ENCODE data around the gene RHOB.

DNA sequence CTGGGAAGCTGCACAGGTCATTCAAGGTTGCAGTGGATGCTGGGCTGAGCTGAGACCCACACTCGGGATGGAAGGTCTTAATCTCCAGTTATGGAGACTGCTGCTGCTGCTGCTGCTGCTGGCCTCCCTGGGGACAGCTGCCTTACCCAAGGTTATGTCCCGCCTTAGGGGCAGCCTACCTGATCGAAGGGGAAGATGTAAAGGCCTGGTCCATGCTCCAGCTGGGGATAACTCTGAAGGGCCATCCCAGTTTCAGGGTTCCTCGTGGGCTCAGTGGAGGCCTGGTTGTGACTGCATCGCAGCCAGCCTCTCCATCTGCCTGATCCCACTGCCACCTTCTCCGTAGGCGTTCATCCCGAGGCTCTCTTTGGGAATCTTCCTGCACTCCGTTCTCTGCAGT, 33.0 kb downstream of the RHOB start:
- TF ChIP-seq, protein P1, sequence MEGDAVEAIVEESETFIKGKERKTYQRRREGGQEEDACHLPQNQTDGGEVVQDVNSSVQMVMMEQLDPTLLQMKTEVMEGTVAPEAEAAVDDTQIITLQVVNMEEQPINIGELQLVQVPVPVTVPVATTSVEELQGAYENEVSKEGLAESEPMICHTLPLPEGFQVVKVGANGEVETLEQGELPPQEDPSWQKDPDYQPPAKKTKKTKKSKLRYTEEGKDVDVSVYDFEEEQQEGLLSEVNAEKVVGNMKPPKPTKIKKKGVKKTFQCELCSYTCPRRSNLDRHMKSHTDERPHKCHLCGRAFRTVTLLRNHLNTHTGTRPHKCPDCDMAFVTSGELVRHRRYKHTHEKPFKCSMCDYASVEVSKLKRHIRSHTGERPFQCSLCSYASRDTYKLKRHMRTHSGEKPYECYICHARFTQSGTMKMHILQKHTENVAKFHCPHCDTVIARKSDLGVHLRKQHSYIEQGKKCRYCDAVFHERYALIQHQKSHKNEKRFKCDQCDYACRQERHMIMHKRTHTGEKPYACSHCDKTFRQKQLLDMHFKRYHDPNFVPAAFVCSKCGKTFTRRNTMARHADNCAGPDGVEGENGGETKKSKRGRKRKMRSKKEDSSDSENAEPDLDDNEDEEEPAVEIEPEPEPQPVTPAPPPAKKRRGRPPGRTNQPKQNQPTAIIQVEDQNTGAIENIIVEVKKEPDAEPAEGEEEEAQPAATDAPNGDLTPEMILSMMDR (IDR thresholded peaks at IDR 0.05) = no peak
- no peak for TF ChIP-seq POLR2A (IDR thresholded peaks at IDR 0.05)
